OCI-M2 (cell line): ENCODE measurements around the gene SURF4.
"Not testable (repeated sequence)": the region's sequence is repeated elsewhere in the genome, so short reads cannot be mapped to it uniquely, and the experiment has no call there.

Source experiments
- DNase-seq: peaks from one replicate; lab custom pipeline; 2025; ENCODE audit not compliant: unreplicated experiment; lab: John Stamatoyannopoulos, UW

SURF4 gene

GRCh38 chr9:133335924-133336811 is 39.7 kb downstream of the SURF4 start, which contains the start of gene SURF6:
Gene SURF6 (minus strand): TSS chr9:133336188. CDS start chr9:133336132, 56 bp downstream.
- peak; percentile 43 for DNase-seq

- DNase-seq, result not testable (repeated sequence)
Measured at GRCh38 chr9:133334888-133335287, 41.0 kb downstream of the SURF4 start.

GRCh38 chr9:133334161-133334560 is 41.7 kb downstream of the SURF4 start:
- DNase-seq, result no peak

- no peak for DNase-seq
Measured at GRCh38 chr9:133333566-133333965, 42.3 kb downstream of the SURF4 start.

GRCh38 chr9:133333011-133333410 is 42.8 kb downstream of the SURF4 start:
- DNase-seq, result no peak

- DNase-seq, result no peak
Measured at GRCh38 chr9:133332381-133332730, 43.5 kb downstream of the SURF4 start.

GRCh38 chr9:133331641-133332380 is 44.0 kb downstream of the SURF4 start:
- DNase-seq, result no peak

- DNase-seq, result no peak
Measured at GRCh38 chr9:133331221-133331620, 44.6 kb downstream of the SURF4 start.

GRCh38 chr9:133329306-133330156 is 46.3 kb downstream of the SURF4 start:
- peak; percentile 12 for DNase-seq

- no peak for DNase-seq
Measured at GRCh38 chr9:133327834-133328484, 47.9 kb downstream of the SURF4 start.

- DNase-seq, result not testable (repeated sequence)
Measured at GRCh38 chr9:133327021-133327420, 48.8 kb downstream of the SURF4 start.

GRCh38 chr9:133323991-133324703 is 51.7 kb downstream of the SURF4 start:
- no peak for DNase-seq

- no peak for DNase-seq
Measured at GRCh38 chr9:133323211-133323610, 52.6 kb downstream of the SURF4 start.

- DNase-seq, result no peak
Measured at GRCh38 chr9:133322701-133323100, 53.2 kb downstream of the SURF4 start.

GRCh38 chr9:133321411-133321935 is 54.4 kb downstream of the SURF4 start:
- no peak for DNase-seq

GRCh38 chr9:133320421-133320881 is 55.4 kb downstream of the SURF4 start:
- DNase-seq, result no peak

- DNase-seq, result not testable (repeated sequence)
Measured at GRCh38 chr9:133317551-133317950, 58.3 kb downstream of the SURF4 start.

GRCh38 chr9:133315997-133316396 is 59.9 kb downstream of the SURF4 start:
- DNase-seq, result no peak
